Parathyroid adenoma (tissue), 2 donors: ENCODE results near the gene KCTD3.

Experiments used
- H2AFZ ChIP-seq: fragments of 300-600 bp; sonication (generic); one replicate; pipeline ENCODE4 v1.7.0; 2017; ENCODE audit warnings: antibody characterized with exemption, mild to moderate bottlenecking
- H3K27ac ChIP-seq: fragments of 300-600 bp; sonication (generic); one replicate; pipeline ENCODE4 v1.7.0; 2017
- H3K27me3 ChIP-seq: fragments of 300-600 bp; sonication (generic); one replicate; pipeline ENCODE4 v1.7.0; 2017; ENCODE audit warnings: low read length; ENCODE audit not compliant: control insufficient read depth, insufficient read depth
- H3K36me3 ChIP-seq: fragments of 300-600 bp; sonication (generic); one replicate; pipeline ENCODE4 v1.7.0; 2017; ENCODE audit warnings: low read length; ENCODE audit not compliant: control insufficient read depth, insufficient read depth
- H3K4me1 ChIP-seq: fragments of 300-600 bp; sonication (generic); one replicate; pipeline ENCODE4 v1.7.0; 2017; ENCODE audit warnings: control low read depth
- H3K4me2 ChIP-seq: fragments of 300-600 bp; sonication (generic); one replicate; pipeline ENCODE4 v1.7.0; 2017; ENCODE audit warnings: low read length
- H3K4me3 ChIP-seq: fragments of 300-600 bp; sonication (generic); one replicate; pipeline ENCODE4 v1.7.0; 2017; ENCODE audit warnings: low read depth, low read length
- H3K79me2 ChIP-seq: fragments of 300-600 bp; sonication (generic); one replicate; pipeline ENCODE4 v1.7.0; 2017; ENCODE audit warnings: control low read depth
- H3K9ac ChIP-seq: fragments of 300-600 bp; sonication (generic); one replicate; pipeline ENCODE4 v1.7.0; 2017; ENCODE audit warnings: mild to moderate bottlenecking
- H3K9me3 ChIP-seq: fragments of 300-600 bp; sonication (generic); one replicate; pipeline ENCODE4 v1.7.0; 2017; ENCODE audit warnings: low read length; ENCODE audit not compliant: control insufficient read depth
- TF ChIP-seq, protein P1 (sequence below): fragments of 300-600 bp; sonication (generic); IDR thresholded peaks from one replicate; pipeline ENCODE4 v1.7.0; 2017; ENCODE audit warnings: antibody characterized with exemption, mild to moderate bottlenecking
- donor health status: primary hyperparathyroidism.

KCTD3 gene

DNA sequence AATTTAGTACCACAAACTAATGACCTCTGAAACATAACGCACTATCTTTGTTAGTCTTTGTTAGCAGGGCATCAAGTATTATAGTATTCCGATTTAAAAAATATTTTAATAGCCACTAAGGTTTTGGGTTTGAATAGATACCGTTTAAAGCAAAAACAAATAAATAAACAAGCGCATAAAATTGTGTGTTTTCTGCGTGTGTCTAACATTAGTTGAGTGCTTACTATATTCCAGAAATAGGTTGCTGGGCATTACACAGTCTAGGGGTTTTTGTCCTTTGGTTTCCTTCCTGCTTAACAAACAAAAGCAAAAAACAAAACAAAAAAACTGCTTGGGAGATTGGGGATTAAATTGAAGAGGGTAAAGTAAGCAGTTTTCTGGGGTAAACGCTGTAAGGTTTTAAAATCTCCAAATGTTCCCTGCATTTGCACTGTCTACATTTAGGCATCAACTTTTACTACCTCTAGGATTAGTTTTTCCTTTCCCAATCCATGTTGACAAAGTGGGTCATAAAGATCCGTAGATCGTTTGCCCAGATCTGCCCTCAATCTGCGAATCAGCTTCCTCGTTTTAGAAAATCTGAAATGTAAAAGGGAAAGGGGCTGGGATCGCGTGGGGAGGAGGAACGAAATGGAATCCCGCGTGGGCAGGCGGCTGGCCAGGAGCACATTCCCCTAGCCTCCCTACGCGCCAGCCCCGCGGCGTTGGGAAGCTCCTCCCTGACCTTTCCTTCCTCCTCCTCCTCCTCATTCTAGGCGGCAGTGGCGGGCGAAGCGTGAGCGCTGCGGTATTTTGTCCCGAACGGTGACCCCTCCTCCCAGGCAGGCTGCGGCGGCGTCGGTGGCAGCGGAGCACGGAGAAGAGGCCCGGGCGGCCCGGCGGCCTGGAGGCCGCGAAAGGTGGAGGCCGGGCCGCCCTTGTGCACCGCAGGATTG lies at the start of gene KCTD3:
TSS of gene KCTD3 (plus strand) at position 749 of the 935 bp plus-strand sequence. CDS start 382 bp downstream, outside the sequence.
- peaks cover 4% of the 10 kb centered on the region for H3K79me2 ChIP-seq
- TF ChIP-seq, protein P1, sequence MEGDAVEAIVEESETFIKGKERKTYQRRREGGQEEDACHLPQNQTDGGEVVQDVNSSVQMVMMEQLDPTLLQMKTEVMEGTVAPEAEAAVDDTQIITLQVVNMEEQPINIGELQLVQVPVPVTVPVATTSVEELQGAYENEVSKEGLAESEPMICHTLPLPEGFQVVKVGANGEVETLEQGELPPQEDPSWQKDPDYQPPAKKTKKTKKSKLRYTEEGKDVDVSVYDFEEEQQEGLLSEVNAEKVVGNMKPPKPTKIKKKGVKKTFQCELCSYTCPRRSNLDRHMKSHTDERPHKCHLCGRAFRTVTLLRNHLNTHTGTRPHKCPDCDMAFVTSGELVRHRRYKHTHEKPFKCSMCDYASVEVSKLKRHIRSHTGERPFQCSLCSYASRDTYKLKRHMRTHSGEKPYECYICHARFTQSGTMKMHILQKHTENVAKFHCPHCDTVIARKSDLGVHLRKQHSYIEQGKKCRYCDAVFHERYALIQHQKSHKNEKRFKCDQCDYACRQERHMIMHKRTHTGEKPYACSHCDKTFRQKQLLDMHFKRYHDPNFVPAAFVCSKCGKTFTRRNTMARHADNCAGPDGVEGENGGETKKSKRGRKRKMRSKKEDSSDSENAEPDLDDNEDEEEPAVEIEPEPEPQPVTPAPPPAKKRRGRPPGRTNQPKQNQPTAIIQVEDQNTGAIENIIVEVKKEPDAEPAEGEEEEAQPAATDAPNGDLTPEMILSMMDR, result no peak
- no peaks in the 10 kb centered on the region for H3K9me3 ChIP-seq
- no peaks in the 10 kb centered on the region for H3K36me3 ChIP-seq
- H3K4me1 ChIP-seq, result no peaks in the 10 kb centered on the region
- no peaks in the 10 kb centered on the region for H3K27me3 ChIP-seq
- H3K4me3 ChIP-seq, result peak within 1 kb of the TSS; percentile 88
- H3K4me2 ChIP-seq, result peak within 1 kb of the TSS; percentile 90
- peak within 1 kb of the TSS; percentile 90 for H2AFZ ChIP-seq
- H3K9ac ChIP-seq, result no peak within 1 kb of the TSS
- peak within 1 kb of the TSS; percentile 74 for H3K27ac ChIP-seq

GRCh38 chr1:215517441-215517891 lies 49.6 kb upstream of the KCTD3 start:
- no peaks in the 10 kb centered on the region for H3K27me3 ChIP-seq
- H3K9ac ChIP-seq, result no peak overlapping the region
- no peaks in the 10 kb centered on the region for H3K36me3 ChIP-seq
- no peaks in the 10 kb centered on the region for H3K4me1 ChIP-seq
- H3K27ac ChIP-seq, result no peak overlapping the region
- H2AFZ ChIP-seq, result no peak overlapping the region
- TF ChIP-seq, protein P1, result no peak
- no peak overlapping the region for H3K4me2 ChIP-seq
- no peaks in the 10 kb centered on the region for H3K79me2 ChIP-seq
- H3K4me3 ChIP-seq, result no peak overlapping the region
- no peaks in the 10 kb centered on the region for H3K9me3 ChIP-seq

- H3K4me1 ChIP-seq, result no peaks in the 10 kb centered on the region
- no peak overlapping the region for H3K4me3 ChIP-seq
- H3K4me2 ChIP-seq, result no peak overlapping the region
- no peaks in the 10 kb centered on the region for H3K36me3 ChIP-seq
- no peak overlapping the region for H3K9ac ChIP-seq
- H3K27ac ChIP-seq, result no peak overlapping the region
- TF ChIP-seq, protein P1, result no peak
- H3K79me2 ChIP-seq, result no peaks in the 10 kb centered on the region
- H2AFZ ChIP-seq, result no peak overlapping the region
- no peaks in the 10 kb centered on the region for H3K9me3 ChIP-seq
- no peaks in the 10 kb centered on the region for H3K27me3 ChIP-seq
Measured at GRCh38 chr1:215518594-215518993, 48.5 kb upstream of the KCTD3 start.

- H3K79me2 ChIP-seq, result no peaks in the 10 kb centered on the region
- TF ChIP-seq, protein P1, result no peak
Measured at GRCh38 chr1:215521279-215521678, 45.8 kb upstream of the KCTD3 start.

More at GRCh38 chr1:215521279-215521678, 45.8 kb upstream of the KCTD3 start:
- H3K9me3 ChIP-seq, result no peaks in the 10 kb centered on the region
- H3K36me3 ChIP-seq, result no peaks in the 10 kb centered on the region
- no peak overlapping the region for H3K9ac ChIP-seq
- no peak overlapping the region for H3K27ac ChIP-seq
- H3K4me1 ChIP-seq, result no peaks in the 10 kb centered on the region
- no peak overlapping the region for H3K4me2 ChIP-seq
- no peak overlapping the region for H3K4me3 ChIP-seq
- H2AFZ ChIP-seq, result no peak overlapping the region
- no peaks in the 10 kb centered on the region for H3K27me3 ChIP-seq
